Naive B cell (primary cell): ENCODE data around the gene TAF15. TPM values are rescaled to one million over a fixed set of nuclear protein-coding genes. Genes with fewer than 3 reads are reported as not detected.

Experiments used
- ATAC-seq, 2 donors: fragments of 150-1000 bp; cut with Tn5 transposase; 2 replicates each; pipeline ENCODE4 v1.10.0; 2021; ENCODE audit warnings: low read depth in 2 of 2, mild to moderate bottlenecking in 2 of 2, moderate library complexity in 2 of 2
- DNase-seq: peaks from one replicate; pipeline ENCODE4 v3.0.0; 2022
- H3K27ac Mint-ChIP-seq, 6 donors: one replicate each; pipeline ENCODE4 v1.8.0; 2020 to 2022; ENCODE audit warnings: mild to moderate bottlenecking in 6 of 6, mixed read lengths in 6 of 6, moderate library complexity in 5 of 6, inconsistent platforms in 2 of 6
- H3K27me3 Mint-ChIP-seq, 3 donors: one replicate each; pipeline ENCODE4 v1.8.0; 2021 to 2022; ENCODE audit warnings: mixed read lengths in 3 of 3, mild to moderate bottlenecking in 1 of 3
- H3K36me3 Mint-ChIP-seq, 2 donors: one replicate each; pipeline ENCODE4 v1.8.0; 2020 to 2022; ENCODE audit warnings: mixed read lengths in 2 of 2, inconsistent platforms in 1 of 2, mild to moderate bottlenecking in 1 of 2
- H3K4me1 Mint-ChIP-seq, 3 donors: one replicate each; pipeline ENCODE4 v1.8.0; 2020 to 2022; ENCODE audit warnings: mixed read lengths in 3 of 3, inconsistent platforms in 1 of 3, mild to moderate bottlenecking in 1 of 3, moderate library complexity in 1 of 3
- H3K4me3 Mint-ChIP-seq, 8 donors: one replicate each; pipeline ENCODE4 v1.8.0; 2020 to 2022; ENCODE audit warnings: mild to moderate bottlenecking in 8 of 8, mixed read lengths in 8 of 8, moderate library complexity in 8 of 8, inconsistent platforms in 2 of 8
- H3K9me3 Mint-ChIP-seq, 7 donors: one replicate each; pipeline ENCODE4 v1.8.0; 2020 to 2022; ENCODE audit warnings: mixed read lengths in 7 of 7, mild to moderate bottlenecking in 5 of 7, inconsistent platforms in 2 of 7, moderate library complexity in 1 of 7
- polyA plus RNA-seq, 6 donors: library from polyadenylated mRNA; unstranded; fragments of 300-500 nt; fragmentation: Illumina TruSeq; gene quantifications; one replicate each; pipeline ENCODE4 v1.2.3, GENCODE V29; 2021; ENCODE audit warnings: low read depth in 6 of 6

TAF15 gene
- polyA plus RNA-seq, 6 donors from 2014 or later: 16.6 to 44.4 (median 21.7) TPM

DNA sequence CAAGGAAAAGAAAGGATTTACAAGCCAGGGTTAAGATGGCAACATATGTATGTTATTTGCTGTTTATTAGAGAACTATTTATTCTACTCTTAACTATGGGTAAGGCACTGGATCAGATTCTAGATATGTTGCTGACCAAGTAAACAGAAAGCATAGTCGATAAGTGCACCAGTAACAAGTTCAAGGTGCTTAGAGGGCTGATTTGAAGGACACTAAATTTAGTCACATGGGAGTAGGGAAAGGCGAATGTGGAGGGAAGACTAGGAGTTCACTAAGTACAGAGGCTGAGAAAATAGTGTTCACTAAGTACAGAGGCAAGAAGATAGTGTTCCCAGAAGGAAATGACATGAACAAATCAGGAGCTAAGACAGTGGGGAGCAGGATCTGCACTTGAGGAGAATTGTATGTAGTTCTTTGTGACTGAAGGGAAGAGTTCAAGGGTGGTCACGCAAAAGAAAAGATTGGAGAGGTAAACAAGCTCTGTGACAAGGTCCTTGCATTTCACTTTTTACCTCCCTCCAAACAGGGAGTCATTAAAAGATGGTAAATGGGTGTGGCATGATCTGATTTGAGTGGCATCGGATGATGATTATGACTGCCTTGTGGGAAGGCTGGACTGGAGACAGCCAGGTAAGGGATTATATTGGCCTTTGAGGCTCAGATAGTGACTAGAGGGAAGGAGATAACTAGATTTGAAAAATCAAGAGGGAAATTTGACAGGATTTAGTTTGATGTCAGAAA, 38.5 kb downstream of the TAF15 start:
- Mint-ChIP-seq H3K4me1 (peaks cover 5 to 18% (median 13%) of the 10 kb centered on the region in 3 donors), H3K4me3 (no peak overlapping the region), H3K27ac (peak overlapping the region in 3 of 6 donors; percentile 23 to 69 (median 23)), H3K27me3 (no peaks in the 10 kb centered on the region), H3K9me3 (no peaks in the 10 kb centered on the region), H3K36me3 (peaks cover 16 to 30% of the 10 kb centered on the region in 2 donors)
- DNase-seq (no peak), ATAC-seq (no peak)

- DNase-seq: peak; percentile 31
- Mint-ChIP-seq H3K9me3 (no peaks in the 10 kb centered on the region), H3K27me3 (no peaks in the 10 kb centered on the region), H3K4me3 (no peak overlapping the region), H3K4me1 (peaks cover 5 to 13% (median 9%) of the 10 kb centered on the region in 3 donors), H3K27ac (no peak overlapping the region), H3K36me3 (peaks cover 12 to 16% of the 10 kb centered on the region in 2 donors)
- ATAC-seq: peak; percentile 49 to 64
Measured at GRCh38 chr17:35849469-35850348, 40.4 kb downstream of the TAF15 start.

GRCh38 chr17:35855965-35856364, 46.7 kb downstream of the TAF15 start:
- peaks cover 0 to under 1% of the 10 kb centered on the region in 2 donors for H3K36me3 Mint-ChIP-seq
- peaks cover 0 to 6% (median 3%) of the 10 kb centered on the region in 3 donors for H3K4me1 Mint-ChIP-seq
- no peaks in the 10 kb centered on the region for H3K27me3 Mint-ChIP-seq
- no peak overlapping the region for H3K27ac Mint-ChIP-seq
- no peak overlapping the region for H3K4me3 Mint-ChIP-seq
- ATAC-seq (no peak), DNase-seq (no peak)
- no peaks in the 10 kb centered on the region for H3K9me3 Mint-ChIP-seq

DNA sequence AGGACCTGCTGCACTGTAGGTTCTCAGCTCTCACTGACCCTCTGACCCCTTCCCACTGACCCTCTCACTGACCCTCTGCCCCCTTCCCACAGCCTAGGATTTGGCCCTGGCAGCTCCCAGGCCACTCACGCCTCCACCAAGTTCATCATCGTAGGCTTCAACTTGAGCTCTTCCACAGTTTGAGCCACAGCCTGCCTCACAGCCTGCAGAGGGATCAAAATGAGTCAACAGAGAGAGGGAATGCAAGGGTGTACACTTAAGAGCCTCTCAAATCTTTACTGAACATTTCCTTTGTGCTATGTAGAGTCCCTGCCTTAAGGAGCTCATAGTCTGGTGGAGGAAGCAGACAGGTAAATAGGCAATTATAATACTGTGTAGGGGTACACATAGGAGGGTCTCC, 47.3 kb downstream of the TAF15 start:
- DNase-seq (no peak), ATAC-seq (no peak)
- H3K4me1 Mint-ChIP-seq: no peaks in the 10 kb centered on the region
- no peaks in the 10 kb centered on the region for H3K9me3 Mint-ChIP-seq
- no peak overlapping the region for H3K4me3 Mint-ChIP-seq
- peaks cover 0 to 3% of the 10 kb centered on the region in 2 donors for H3K36me3 Mint-ChIP-seq
- peak overlapping the region in 1 of 6 donors; percentile 26 for H3K27ac Mint-ChIP-seq
- H3K27me3 Mint-ChIP-seq: no peaks in the 10 kb centered on the region

- H3K27ac Mint-ChIP-seq: no peak overlapping the region
- DNase-seq (no peak), ATAC-seq (no peak)
- no peaks in the 10 kb centered on the region for H3K27me3 Mint-ChIP-seq
- no peaks in the 10 kb centered on the region for H3K9me3 Mint-ChIP-seq
- peaks cover 0 to 3% of the 10 kb centered on the region in 2 donors for H3K36me3 Mint-ChIP-seq
- H3K4me1 Mint-ChIP-seq: no peaks in the 10 kb centered on the region
- H3K4me3 Mint-ChIP-seq: no peak overlapping the region
Measured at GRCh38 chr17:35864853-35865252, 55.6 kb downstream of the TAF15 start.

DNA sequence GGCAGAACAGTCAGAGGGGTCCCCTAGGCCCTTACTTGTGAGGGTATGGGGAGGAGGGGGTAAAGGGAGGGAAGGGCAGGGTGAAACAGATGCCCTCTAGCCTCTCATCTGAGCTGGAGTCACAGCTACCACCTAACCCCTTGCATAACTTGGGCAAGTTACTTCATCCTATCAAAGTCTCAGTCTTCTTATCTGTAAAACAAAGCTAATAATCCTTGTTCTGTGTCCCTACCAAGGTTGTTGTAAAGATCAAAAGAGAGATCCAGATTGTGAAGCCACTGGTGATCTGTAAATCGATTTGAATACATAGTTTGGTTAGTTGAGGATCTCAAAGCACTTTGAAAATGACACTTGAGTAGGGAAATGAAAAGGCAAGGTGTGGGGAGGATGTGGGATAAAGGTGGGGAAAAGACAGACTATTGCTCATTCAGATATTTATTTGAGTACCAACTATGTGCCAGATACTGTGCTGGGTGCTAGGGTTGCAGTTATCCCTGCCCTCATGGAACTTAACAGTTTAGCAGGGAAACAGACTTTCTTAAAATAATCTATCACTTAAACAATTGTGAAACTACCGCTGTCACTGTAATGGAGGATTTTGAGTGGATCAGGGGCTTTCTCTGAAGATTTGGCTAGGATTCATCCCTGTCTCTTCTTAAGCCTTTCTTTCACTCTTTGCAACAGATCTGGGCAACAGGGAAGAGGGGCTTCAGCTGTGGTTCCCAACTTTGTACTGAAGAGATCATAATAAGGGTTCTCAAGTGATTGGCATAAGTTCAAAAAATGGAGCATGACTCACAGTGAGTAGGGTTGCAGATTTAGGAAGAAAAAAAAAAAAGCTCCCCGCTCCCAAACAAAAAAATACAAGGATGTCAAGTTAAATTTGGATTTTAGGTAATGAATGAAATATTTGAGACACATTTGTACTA, 56.4 kb downstream of the TAF15 start:
- Mint-ChIP-seq H3K27ac (peak overlapping the region in 1 of 6 donors; percentile 20), H3K27me3 (no peaks in the 10 kb centered on the region), H3K9me3 (no peaks in the 10 kb centered on the region), H3K36me3 (peaks cover 0 to 3% of the 10 kb centered on the region in 2 donors), H3K4me1 (no peaks in the 10 kb centered on the region), H3K4me3 (no peak overlapping the region)
- ATAC-seq (no peak), DNase-seq (no peak)

DNA sequence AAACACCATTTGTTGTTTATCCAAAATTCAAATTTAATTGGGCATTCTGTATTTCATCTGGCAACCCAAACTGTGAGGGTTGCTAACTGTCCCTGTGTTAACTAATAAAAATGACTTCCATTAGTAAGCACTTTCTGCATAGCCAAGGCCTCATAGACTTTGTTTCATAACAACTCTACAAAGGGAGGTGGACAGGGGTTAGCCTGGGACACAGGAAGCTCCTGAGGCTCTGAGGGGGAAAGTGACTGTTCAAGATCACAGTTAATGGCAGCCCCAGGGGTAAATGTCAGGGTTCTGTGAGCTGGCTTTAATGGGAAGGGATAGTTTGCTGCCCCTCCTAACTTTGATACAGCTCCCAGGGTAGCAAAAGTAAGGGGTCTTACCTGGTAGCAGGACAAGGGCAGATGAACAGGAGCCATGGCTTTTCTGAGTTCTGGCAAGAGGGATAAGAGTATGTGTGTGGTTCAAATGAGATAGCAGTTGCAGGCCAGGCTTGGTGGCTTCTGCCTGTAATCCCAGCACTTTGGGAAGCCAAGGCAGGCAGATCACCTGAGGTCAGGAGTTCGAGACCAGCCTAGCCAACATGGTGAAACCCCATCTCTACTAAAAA, 57.2 kb downstream of the TAF15 start:
- H3K4me1 Mint-ChIP-seq: peaks cover 4 to 6% (median 5%) of the 10 kb centered on the region in 3 donors
- DNase-seq: no peak
- no peak overlapping the region for H3K4me3 Mint-ChIP-seq
- no peak for ATAC-seq
- peak overlapping the region in 2 of 6 donors; percentile 20 to 52 for H3K27ac Mint-ChIP-seq
- no peaks in the 10 kb centered on the region for H3K27me3 Mint-ChIP-seq
- H3K9me3 Mint-ChIP-seq: no peaks in the 10 kb centered on the region
- no peaks in the 10 kb centered on the region for H3K36me3 Mint-ChIP-seq

GRCh38 chr17:35867574-35867973, 58.3 kb downstream of the TAF15 start:
- ATAC-seq: no peak
- Mint-ChIP-seq H3K36me3 (no peaks in the 10 kb centered on the region), H3K4me3 (no peak overlapping the region), H3K9me3 (no peaks in the 10 kb centered on the region), H3K27ac (no peak overlapping the region), H3K4me1 (peaks cover 5 to 7% (median 5%) of the 10 kb centered on the region in 3 donors), H3K27me3 (no peaks in the 10 kb centered on the region)
- no peak for DNase-seq

GRCh38 chr17:35868737-35869136, 59.5 kb downstream of the TAF15 start, which contains the start of gene HEATR9:
HEATR9 (minus strand) TSS chr17:35868891; CDS start chr17:35868742, 149 bp downstream.
- Mint-ChIP-seq H3K27me3 (no peaks in the 10 kb centered on the region), H3K36me3 (no peaks in the 10 kb centered on the region), H3K9me3 (no peaks in the 10 kb centered on the region), H3K27ac (peak within 1 kb of the TSS in 1 of 6 donors; percentile 54), H3K4me1 (peaks cover 5 to 7% (median 5%) of the 10 kb centered on the region in 3 donors), H3K4me3 (no peak within 1 kb of the TSS)
- DNase-seq (no peak), ATAC-seq (no peak)

- ATAC-seq (peak; percentile 49 to 70), DNase-seq (no peak)
- Mint-ChIP-seq H3K27me3 (no peaks in the 10 kb centered on the region), H3K36me3 (no peaks in the 10 kb centered on the region), H3K4me1 (peaks cover 11 to 13% (median 12%) of the 10 kb centered on the region in 3 donors), H3K4me3 (peak overlapping the region in 1 of 8 donors; percentile 38), H3K9me3 (no peaks in the 10 kb centered on the region), H3K27ac (peak overlapping the region in 1 of 6 donors; percentile 74)
Measured at GRCh38 chr17:35870906-35871819, 61.9 kb downstream of the TAF15 start.

- Mint-ChIP-seq H3K36me3 (no peaks in the 10 kb centered on the region), H3K27ac (no peak overlapping the region), H3K4me1 (peaks cover 11 to 13% (median 12%) of the 10 kb centered on the region in 3 donors), H3K9me3 (no peaks in the 10 kb centered on the region), H3K4me3 (no peak overlapping the region), H3K27me3 (peaks cover 0 to 6% (median 0%) of the 10 kb centered on the region in 3 donors)
- ATAC-seq: no peak
- DNase-seq: no peak
Measured at GRCh38 chr17:35872196-35872980, 63.1 kb downstream of the TAF15 start.
